PC-3 (cell line): ENCODE data around the gene EOLA1.

ENCODE experiments used
- CTCF ChIP-seq: fragments of 300-600 bp; sonication (generic); conservative IDR thresholded peaks from 2 replicates; pipeline ENCODE4 v1.5.1; 2017; ENCODE audit warnings: antibody characterized with exemption, low read depth, mild to moderate bottlenecking, low read length
- EZH2 ChIP-seq: fragments of 300-600 bp; sonication (generic); IDR thresholded peaks from one replicate; pipeline ENCODE4 v1.6.1; 2017; ENCODE audit warnings: antibody characterized with exemption, mild to moderate bottlenecking, low read length; ENCODE audit not compliant: unreplicated experiment
- EZH2phosphoT487 ChIP-seq: fragments of 300-600 bp; sonication (generic); IDR thresholded peaks from 2 replicates; pipeline ENCODE4 v1.6.1; 2018; ENCODE audit warnings: mild to moderate bottlenecking, antibody characterized with exemption, low read length, borderline replicate concordance

DNA sequence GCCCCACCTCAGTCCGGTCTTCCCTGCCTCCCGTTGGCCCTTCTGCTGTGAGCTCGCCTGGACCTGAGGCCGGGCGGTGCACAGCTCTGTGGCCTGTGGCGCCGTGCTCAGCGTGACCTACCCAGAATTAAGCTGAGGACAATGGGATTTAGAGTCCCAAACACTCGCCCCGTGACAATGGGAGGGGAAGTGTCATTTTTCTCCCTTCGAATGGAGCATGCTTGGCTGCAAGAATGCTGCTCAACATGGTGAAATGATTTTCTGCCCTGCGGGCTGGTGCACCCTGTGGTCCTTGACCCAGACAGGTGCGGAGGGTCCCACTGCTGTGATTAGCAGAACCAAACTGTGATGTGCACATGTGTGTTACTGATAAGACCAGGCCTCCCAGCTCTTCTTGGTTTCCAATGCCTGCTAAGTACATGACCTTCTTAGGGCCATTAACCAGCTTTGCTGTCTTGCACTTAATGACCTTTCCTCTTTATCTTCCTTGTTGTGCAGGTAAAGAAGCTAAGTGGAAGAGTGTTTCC, 772 bp downstream of the EOLA1 start:
- TF ChIP-seq CTCF (no peak), EZH2phosphoT487 (no peak), EZH2 (no peak)
